ENCODE data around the gene WDFY2. TPM values are rescaled to one million over a fixed set of nuclear protein-coding genes. Genes with fewer than 3 reads are reported as not detected.

The WDFY2 gene
- total RNA-seq, 2 donors from 2014 or later = 2.7 to 3.3 TPM

GRCh38 chr13:51776179-51776578, 191.9 kb downstream of the WDFY2 start:
- no peak overlapping the region for H3K9ac ChIP-seq (ENCODE audit: low read depth in 2 of 2, low read length in 2 of 2)
- DNase-seq = no peak
- H3K27me3 ChIP-seq = no peaks in the 10 kb centered on the region
- intact Hi-C loops (cut with DNase I) = no loop called here
- no peaks in the 10 kb centered on the region for H3K36me3 ChIP-seq
- no peak for TF ChIP-seq CTCF (IDR thresholded peaks at IDR 0.05)
- H3K4me3 ChIP-seq = no peak overlapping the region
- H3K4me1 ChIP-seq = no peaks in the 10 kb centered on the region
- no peak overlapping the region for H3K27ac ChIP-seq
- no peaks in the 10 kb centered on the region for H3K9me3 ChIP-seq

GRCh38 chr13:51777921-51778320, 193.7 kb downstream of the WDFY2 start:
- no peak for TF ChIP-seq CTCF (IDR thresholded peaks at IDR 0.05)
- Histone ChIP-seq H3K27me3 (no peaks in the 10 kb centered on the region), H3K9ac (ENCODE audit: low read depth in 2 of 2, low read length in 2 of 2) (no peak overlapping the region), H3K9me3 (no peaks in the 10 kb centered on the region), H3K4me1 (no peaks in the 10 kb centered on the region), H3K4me3 (no peak overlapping the region), H3K27ac (no peak overlapping the region), H3K36me3 (no peaks in the 10 kb centered on the region)
- DNase-seq = no peak
- intact Hi-C loops (cut with DNase I) = no loop called here

- Histone ChIP-seq H3K36me3 (no peaks in the 10 kb centered on the region), H3K4me1 (no peaks in the 10 kb centered on the region), H3K27ac (no peak overlapping the region), H3K4me3 (no peak overlapping the region), H3K9me3 (no peaks in the 10 kb centered on the region), H3K9ac (ENCODE audit: low read depth in 2 of 2, low read length in 2 of 2) (no peak overlapping the region), H3K27me3 (no peaks in the 10 kb centered on the region)
- intact Hi-C loops (cut with DNase I) = no loop called here
- no peak for TF ChIP-seq CTCF (IDR thresholded peaks at IDR 0.05)
- DNase-seq = no peak
These were observed 194.1 kb downstream of the WDFY2 start for GRCh38 chr13:51778392-51778791.

- Histone ChIP-seq H3K9ac (ENCODE audit: low read depth in 2 of 2, low read length in 2 of 2) (no peak overlapping the region), H3K27ac (no peak overlapping the region), H3K4me1 (no peaks in the 10 kb centered on the region), H3K9me3 (no peaks in the 10 kb centered on the region), H3K36me3 (no peaks in the 10 kb centered on the region), H3K27me3 (no peaks in the 10 kb centered on the region), H3K4me3 (no peak overlapping the region)
- TF ChIP-seq CTCF (IDR thresholded peaks at IDR 0.05) = no peak
- no peak for DNase-seq
- intact Hi-C loops (cut with DNase I) = no loop called here
These were observed 195.8 kb downstream of the WDFY2 start for GRCh38 chr13:51780099-51780498.

GRCh38 chr13:51781246-51782022, 197.2 kb downstream of the WDFY2 start:
- no peak for DNase-seq
- no peak overlapping the region for H3K27ac ChIP-seq
- intact Hi-C loops (cut with DNase I) = no loop called here

More at GRCh38 chr13:51781246-51782022, 197.2 kb downstream of the WDFY2 start:
- TF ChIP-seq CTCF (IDR thresholded peaks at IDR 0.05) = no peak
- Histone ChIP-seq H3K27me3 (no peaks in the 10 kb centered on the region), H3K9ac (ENCODE audit: low read depth in 2 of 2, low read length in 2 of 2) (no peak overlapping the region), H3K4me1 (no peaks in the 10 kb centered on the region), H3K36me3 (no peaks in the 10 kb centered on the region), H3K4me3 (no peak overlapping the region), H3K9me3 (no peaks in the 10 kb centered on the region)
